ENCODE data around the gene RIPK1.

Gene RIPK1

GRCh38 chr6:3085074-3085473 lies 16.8 kb downstream of the RIPK1 start:
- DNase-seq: no peak

DNA sequence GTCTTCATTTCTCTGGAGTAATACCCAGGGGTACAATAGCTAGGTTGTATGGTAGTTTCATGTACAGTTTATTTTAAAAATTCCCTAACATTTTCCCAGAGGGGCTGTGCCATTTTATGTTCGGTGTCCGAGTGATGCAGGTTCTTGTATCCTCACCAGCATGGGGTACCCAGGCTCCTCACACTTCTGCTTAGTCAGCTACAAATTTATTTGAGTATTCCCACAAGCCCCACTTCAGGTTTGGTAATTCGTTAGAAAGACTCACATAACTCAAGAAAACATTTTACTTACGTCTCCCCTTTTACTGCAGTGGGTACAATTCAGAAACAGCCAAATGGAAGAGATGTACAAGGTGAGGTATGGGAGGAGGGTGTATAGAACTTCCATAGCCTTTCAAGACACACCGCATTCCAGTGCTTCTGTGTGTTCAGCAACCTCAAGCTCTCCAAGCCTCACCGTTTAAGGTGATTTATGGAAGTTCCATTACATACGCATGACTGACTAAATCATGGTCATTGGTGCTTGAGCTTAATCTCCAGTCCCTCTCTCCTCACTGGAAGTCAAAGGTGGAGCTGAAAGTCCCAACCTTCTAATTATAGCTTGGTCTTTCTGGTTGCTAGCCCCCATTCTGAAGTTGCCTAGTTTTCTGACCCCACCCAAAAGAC lies 18.1 kb downstream of the RIPK1 start:
- DNase-seq: no peak

GRCh38 chr6:3088446-3088845 lies 20.2 kb downstream of the RIPK1 start:
- DNase-seq: peak; percentile 9

DNA sequence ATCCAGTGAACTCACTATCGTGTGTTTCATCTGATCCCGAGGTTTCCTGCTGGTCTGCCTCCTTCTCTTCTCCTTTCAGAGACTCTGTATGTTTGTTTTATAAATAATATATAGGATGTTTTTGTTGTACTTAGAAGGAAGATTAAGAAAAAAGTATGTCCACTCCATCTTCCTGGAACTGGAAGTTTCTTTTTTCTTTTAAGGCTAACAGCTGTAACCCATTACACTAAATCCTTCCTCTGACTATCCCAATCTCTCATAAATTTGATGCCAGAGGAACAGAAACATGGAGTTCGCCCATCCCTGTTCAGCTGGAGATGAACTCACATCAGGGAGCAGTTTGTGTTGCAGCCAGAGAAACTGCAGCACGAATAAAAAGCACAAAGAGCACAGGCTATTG lies 20.7 kb downstream of the RIPK1 start:
- peak; percentile 30 for DNase-seq

GRCh38 chr6:3090013-3090412 lies 21.7 kb downstream of the RIPK1 start:
- DNase-seq: no peak

DNA sequence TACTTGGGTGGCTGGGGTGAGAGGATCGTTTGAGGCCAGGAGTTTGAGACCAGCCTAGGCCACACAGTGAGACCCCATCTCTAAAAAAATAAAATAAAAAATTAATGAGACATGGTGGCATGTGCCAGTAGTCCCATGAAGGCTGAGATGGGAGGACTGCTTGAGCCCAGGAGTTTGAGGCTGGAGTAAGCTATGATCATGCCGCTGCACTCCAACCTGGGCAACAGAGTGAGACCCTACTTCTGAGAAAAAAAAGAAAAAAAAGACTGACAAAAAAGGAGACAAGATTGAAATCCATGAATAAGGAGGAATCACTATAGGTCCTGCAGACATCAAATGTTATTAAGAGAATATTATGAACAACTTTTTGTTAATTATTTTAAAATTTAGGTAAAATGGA lies 26.5 kb downstream of the RIPK1 start:
- no peak for DNase-seq

DNA sequence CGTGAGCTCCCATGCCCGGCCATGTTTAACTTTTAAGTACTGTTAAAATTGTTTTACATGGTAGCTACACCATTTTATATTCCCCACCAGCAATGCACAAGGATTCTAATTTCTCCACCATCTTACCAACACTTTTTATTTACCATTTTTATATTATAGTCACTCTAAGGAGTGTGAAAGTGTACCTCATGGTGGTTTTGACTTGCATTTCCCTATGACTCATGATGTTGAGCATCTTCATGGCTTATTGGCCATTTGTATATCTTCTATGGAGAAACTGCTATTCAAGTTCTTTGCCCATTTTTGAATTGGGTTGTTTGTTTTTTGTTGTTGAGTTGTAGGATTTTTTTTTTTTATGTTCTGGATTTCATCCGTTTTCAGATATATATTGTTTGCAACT lies 34.6 kb downstream of the RIPK1 start:
- DNase-seq: no peak

- no peak for DNase-seq
Observed at GRCh38 chr6:3108746-3109414, 40.6 kb downstream of the RIPK1 start.

DNA sequence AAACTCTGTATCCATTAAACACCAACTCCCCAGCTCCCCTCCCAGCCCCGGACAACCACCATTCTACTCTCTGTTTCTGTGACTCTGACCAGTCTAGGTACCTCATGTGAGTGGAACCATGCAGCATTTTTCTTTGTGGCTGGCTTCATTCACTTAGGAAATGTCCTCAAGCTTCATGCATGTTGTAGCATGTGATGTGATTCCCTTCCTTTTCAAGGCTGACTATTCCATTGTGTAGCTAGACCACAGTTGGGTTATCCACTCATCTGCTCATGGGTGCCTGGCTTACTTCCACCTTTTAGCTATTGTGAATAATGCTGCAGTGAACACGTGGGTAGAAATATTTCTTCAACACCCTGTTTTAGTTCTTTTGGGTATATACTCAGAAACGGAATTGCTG lies 41.5 kb downstream of the RIPK1 start:
- DNase-seq: no peak

DNA sequence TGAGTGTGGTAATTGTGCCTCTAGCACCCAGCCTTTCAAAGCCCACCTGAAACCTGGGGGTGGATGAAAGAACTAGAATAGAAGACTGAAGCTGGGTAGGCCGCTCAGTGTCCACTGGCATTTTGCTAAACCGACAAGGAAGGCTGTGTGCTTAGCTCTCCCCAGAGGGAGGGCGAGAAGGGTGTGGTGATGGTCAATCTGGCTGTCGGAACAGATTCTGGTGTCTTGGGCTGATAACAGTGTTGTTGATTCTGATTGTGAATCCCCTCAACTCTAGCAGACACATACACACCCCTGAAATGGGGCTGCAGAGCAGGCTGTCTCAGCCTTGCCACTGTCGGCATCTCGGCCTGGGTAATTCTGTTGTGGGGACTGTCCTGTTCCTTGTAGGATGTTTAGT lies 46.1 kb downstream of the RIPK1 start:
- DNase-seq: no peak

GRCh38 chr6:3117912-3118352 lies 49.6 kb downstream of the RIPK1 start:
- DNase-seq: no peak

DNA sequence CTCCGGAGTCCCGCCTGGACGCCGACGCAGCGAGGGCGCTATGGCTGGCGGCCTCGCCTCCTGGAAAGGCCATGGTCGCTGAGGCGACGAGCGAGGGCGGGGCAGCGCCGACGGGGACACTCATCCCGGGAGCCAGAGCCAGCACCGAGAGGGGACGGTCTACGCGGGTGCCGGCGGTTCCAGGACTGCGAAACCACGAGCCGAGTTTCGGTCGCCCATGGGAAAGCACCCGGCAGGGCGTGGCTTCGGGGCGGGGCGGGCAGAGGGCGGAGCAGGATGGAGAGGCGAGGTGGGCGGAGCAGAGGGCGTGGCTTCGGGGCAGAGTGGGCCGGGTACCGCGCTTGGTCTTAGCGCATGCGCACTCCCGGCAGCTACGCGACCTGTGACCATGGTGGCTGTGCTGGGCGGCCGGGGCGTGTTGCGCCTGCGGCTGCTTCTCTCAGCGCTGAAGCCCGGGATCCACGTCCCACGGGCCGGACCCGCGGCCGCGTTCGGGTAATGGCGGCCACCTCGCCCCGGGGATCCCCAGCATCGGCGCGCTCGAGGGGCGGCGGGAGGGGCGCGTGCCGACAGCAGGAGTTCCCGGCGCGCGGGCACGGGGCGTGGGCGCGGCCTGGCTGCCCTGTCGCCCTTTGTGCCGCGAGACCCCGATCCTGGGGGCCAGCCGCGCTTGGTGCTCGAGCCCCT lies 50.2 kb downstream of the RIPK1 start, which contains the start of gene BPHL:
TSS of gene BPHL (plus strand) at position 359 of the 687 bp plus-strand sequence. CDS start at position 389, 30 bp downstream.
- DNase-seq: peak; percentile 90

DNA sequence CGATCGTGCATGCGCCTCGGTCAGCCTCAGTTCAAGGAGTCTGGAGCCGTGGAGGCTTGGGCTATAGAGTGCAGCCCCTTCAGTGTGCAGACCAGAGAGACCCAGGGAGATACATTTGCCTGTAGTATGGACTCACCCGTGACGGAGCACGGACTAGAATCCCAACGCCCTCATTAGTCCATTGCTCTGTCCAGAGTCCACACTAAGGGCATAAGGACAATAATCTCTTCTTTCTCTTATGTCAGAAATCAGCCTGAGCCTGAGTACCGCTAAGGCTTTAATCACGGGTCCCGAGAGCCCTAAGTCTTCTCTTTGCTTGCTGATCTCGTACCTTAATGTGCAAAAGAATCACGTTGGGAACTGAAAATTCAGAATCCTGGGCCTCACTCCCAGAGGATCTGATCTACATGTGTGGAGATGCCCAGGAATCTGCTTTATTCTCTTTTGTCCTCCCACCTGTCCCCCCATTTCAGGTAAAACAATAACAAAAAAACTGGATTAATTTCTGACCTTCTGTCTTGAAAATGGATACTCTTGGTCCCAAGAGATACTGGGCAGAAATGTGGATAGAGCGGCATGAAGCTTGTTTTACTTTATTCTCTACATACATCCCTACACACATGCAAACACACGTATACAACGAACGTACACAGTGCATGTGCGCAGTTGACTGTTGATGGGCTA lies 50.9 kb downstream of the RIPK1 start:
- no peak for DNase-seq

DNA sequence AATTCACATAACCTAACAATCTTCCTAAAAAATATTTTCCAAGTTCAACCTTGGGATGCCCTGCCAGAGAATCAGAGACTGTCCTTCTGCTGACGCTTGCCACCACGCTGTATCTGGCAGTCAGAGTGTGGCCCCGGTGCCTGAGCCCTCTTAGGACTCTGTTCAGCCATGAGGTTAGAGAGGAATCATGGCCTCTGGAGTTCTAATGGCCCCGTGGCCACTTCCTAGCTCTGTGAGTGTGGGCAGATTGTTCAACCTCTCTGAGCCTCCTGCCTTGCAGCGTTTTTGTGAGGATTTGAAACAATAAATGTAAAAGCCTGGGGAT lies 52.4 kb downstream of the RIPK1 start:
- no peak for DNase-seq

DNA sequence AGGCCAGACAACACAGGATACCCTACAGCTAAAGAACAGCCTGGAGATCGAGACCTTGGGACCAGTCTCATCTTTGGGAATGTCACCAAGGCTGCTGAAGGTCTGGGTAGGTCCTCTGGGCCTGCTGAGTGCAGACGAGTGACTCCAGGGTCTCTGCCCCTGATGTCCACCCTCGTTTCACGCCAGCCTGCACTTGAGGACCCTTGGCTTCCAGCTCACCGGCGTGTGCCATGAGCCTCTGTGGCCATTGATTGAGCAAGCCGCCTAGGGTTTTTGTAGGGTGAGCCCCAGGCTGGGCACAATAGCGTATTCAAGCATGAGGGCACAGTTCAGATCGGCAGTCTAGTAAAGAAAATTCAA lies 54.5 kb downstream of the RIPK1 start:
- DNase-seq: no peak

- DNase-seq: no peak
Observed at GRCh38 chr6:3124667-3125066, 56.4 kb downstream of the RIPK1 start.

GRCh38 chr6:3125815-3126214 lies 57.5 kb downstream of the RIPK1 start:
- no peak for DNase-seq

- DNase-seq: no peak
Observed at GRCh38 chr6:3128356-3129108, 60.2 kb downstream of the RIPK1 start.

GRCh38 chr6:3131695-3132094 lies 63.4 kb downstream of the RIPK1 start:
- DNase-seq: no peak

- no peak for DNase-seq
Observed at GRCh38 chr6:3133515-3133914, 65.2 kb downstream of the RIPK1 start.

GRCh38 chr6:3135668-3136291 lies 67.5 kb downstream of the RIPK1 start:
- no peak for DNase-seq

Measured in fibroblast of skin of abdomen (primary cell).